PFSK-1 (cell line): ENCODE measurements around the gene HDAC4.

Experiments used
- FOXP2 ChIP-seq: optimal IDR thresholded peaks from 2 replicates; pipeline ENCODE3; 2011; ENCODE audit warnings: borderline replicate concordance, control low read depth, inconsistent platforms; ENCODE audit not compliant: insufficient read depth; ENCODE audit errors: extremely low read length, extremely low read depth
- POLR2AphosphoS5 ChIP-seq: IDR thresholded peaks from 2 replicates; pipeline ENCODE4 v1.6.1; 2012; ENCODE audit warnings: low read depth, mild to moderate bottlenecking, control low read depth, low read length, moderate library complexity
- REST ChIP-seq, 2 experiments: IDR thresholded peaks; 2 replicates each; pipeline versions ENCODE4 v1.6.1 to v1.8.0; 2011 to 2012; ENCODE audit warnings: low read depth in 2 of 2, low read length in 2 of 2, control low read depth in 1 of 2, inconsistent platforms in 1 of 2, mild to moderate bottlenecking in 1 of 2, moderate library complexity in 1 of 2; ENCODE audit not compliant: insufficient read depth in 1 of 2
- SIN3A ChIP-seq: IDR thresholded peaks from 2 replicates; pipeline ENCODE4 v1.6.1; 2012; ENCODE audit warnings: mild to moderate bottlenecking, low read length, moderate library complexity, borderline replicate concordance; ENCODE audit not compliant: insufficient read depth
- TAF1 ChIP-seq: IDR thresholded peaks from 2 replicates; pipeline ENCODE4 v1.6.1; 2012; ENCODE audit warnings: low read length, control low read depth, borderline replicate concordance; ENCODE audit not compliant: insufficient read depth

Gene HDAC4

GRCh38 chr2:239253701-239254436 is 147.0 kb downstream of the HDAC4 start:
- TF ChIP-seq SIN3A (no peak), REST (IDR thresholded peaks at IDR 0.05; ENCODE audit: insufficient read depth in 1 of 2, low read depth in 2 of 2, low read length in 2 of 2) (no peak), TAF1 (no peak), POLR2AphosphoS5 (no peak), FOXP2 (no peak)

- no peak for TF ChIP-seq POLR2AphosphoS5
- TF ChIP-seq REST (IDR thresholded peaks at IDR 0.05; ENCODE audit: insufficient read depth in 1 of 2, low read depth in 2 of 2, low read length in 2 of 2): no peak
- TF ChIP-seq SIN3A: no peak
- no peak for TF ChIP-seq TAF1
- TF ChIP-seq FOXP2: no peak
Observed at GRCh38 chr2:239253264-239253663, 147.6 kb downstream of the HDAC4 start.

DNA sequence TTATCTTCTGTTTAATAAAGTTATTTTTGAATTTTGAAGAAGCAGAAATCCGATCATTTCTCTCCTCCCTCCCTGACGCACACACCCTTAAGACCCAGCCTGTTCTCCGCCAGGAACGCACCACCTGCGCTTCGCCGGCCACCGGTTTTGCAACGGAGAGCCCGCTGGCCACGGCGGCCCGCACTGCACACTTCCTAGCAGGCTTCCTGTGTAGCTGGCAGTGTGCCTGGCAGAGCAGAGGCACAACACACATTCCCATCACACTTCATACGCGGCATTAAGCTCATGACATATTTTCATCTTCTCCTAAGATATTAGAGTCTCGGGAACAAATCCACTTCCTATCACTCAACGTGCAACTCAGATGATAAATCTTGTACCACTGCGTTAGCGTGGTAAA is 148.0 kb downstream of the HDAC4 start:
- TF ChIP-seq TAF1 (no peak), FOXP2 (peak; percentile 43), SIN3A (no peak), REST (IDR thresholded peaks at IDR 0.05; ENCODE audit: insufficient read depth in 1 of 2, low read depth in 2 of 2, low read length in 2 of 2) (no peak), POLR2AphosphoS5 (no peak)

GRCh38 chr2:239252393-239252792 is 148.4 kb downstream of the HDAC4 start:
- TF ChIP-seq TAF1 (no peak), SIN3A (no peak), FOXP2 (no peak), POLR2AphosphoS5 (no peak), REST (IDR thresholded peaks at IDR 0.05; ENCODE audit: insufficient read depth in 1 of 2, low read depth in 2 of 2, low read length in 2 of 2) (no peak)
